Smooth muscle cell (in vitro differentiated cells): ENCODE data around the gene C14orf119. TPM values are rescaled to one million over a fixed set of nuclear protein-coding genes. Genes with fewer than 3 reads are reported as not detected.

ENCODE experiments used
- DNase-seq: peaks from one replicate; lab custom pipeline; 2025; ENCODE audit not compliant: unreplicated experiment; lab: John Stamatoyannopoulos, UW
- H2AFZ ChIP-seq: fragments of 200-600 bp; sonication (generic); 2 replicates; pipeline ENCODE4 v1.6.0; 2016; ENCODE audit warnings: antibody characterized with exemption, low read depth, mild to moderate bottlenecking
- H3F3A ChIP-seq: fragments of 200-600 bp; sonication (generic); 2 replicates; pipeline ENCODE4 v1.6.0; 2017; ENCODE audit warnings: antibody characterized with exemption, low read depth
- H3K27ac ChIP-seq: fragments of 200-600 bp; sonication (generic); 2 replicates; pipeline ENCODE4 v1.5.1; 2016; ENCODE audit warnings: low read depth, mild to moderate bottlenecking
- H3K27me3 ChIP-seq: fragments of 200-600 bp; sonication (generic); 2 replicates; pipeline ENCODE4 v1.6.1; 2016; ENCODE audit warnings: low read depth, mild to moderate bottlenecking
- H3K36me3 ChIP-seq: fragments of 200-600 bp; sonication (generic); 2 replicates; pipeline ENCODE4 v1.5.1; 2016; ENCODE audit warnings: low read depth
- H3K4me1 ChIP-seq: fragments of 200-600 bp; sonication (generic); 2 replicates; pipeline ENCODE4 v1.5.1; 2016; ENCODE audit warnings: low read depth
- H3K4me2 ChIP-seq: fragments of 200-600 bp; sonication (generic); 2 replicates; pipeline ENCODE4 v1.6.0; 2016; ENCODE audit warnings: mild to moderate bottlenecking
- H3K4me3 ChIP-seq: fragments of 200-600 bp; sonication (generic); 2 replicates; pipeline ENCODE4 v1.5.1; 2016; ENCODE audit warnings: mild to moderate bottlenecking
- H3K79me2 ChIP-seq: fragments of 200-600 bp; sonication (generic); 2 replicates; pipeline ENCODE4 v1.6.0; 2016; ENCODE audit warnings: low read depth, mild to moderate bottlenecking
- H3K9ac ChIP-seq: fragments of 200-600 bp; sonication (generic); 2 replicates; pipeline ENCODE4 v1.6.0; 2016; ENCODE audit warnings: low read depth
- H3K9me3 ChIP-seq: fragments of 200-600 bp; sonication (generic); replicated peaks from 2 replicates; pipeline ENCODE4 v1.5.1; 2016; ENCODE audit warnings: low read depth
- H4K20me1 ChIP-seq: fragments of 200-600 bp; sonication (generic); 2 replicates; pipeline ENCODE4 v1.6.0; 2016; ENCODE audit warnings: low read depth
- CTCF ChIP-seq: fragments of 200-600 bp; sonication (generic); IDR thresholded peaks from 2 replicates; pipeline ENCODE4 v1.5.1; 2017; ENCODE audit warnings: borderline replicate concordance, mild to moderate bottlenecking, antibody characterized with exemption; ENCODE audit not compliant: insufficient read depth, poor library complexity, severe bottlenecking
- WGBS: methylation state at CpG from one replicate; pipeline ENCODE4 v1.1.7; 2016; ENCODE audit warnings: low lambda C conversion rate; 5-methylcytosine and 5-hydroxymethylcytosine counted together
- polyA plus RNA-seq: library from polyadenylated mRNA; unstranded; fragments of >200 nt; fragmentation: Nextera tagmentation; extraction: Ambion mirVana; gene quantifications from 2 replicates; pipeline ENCODE4 v1.2.1, GENCODE V29; 2016
- total RNA-seq: library from RNA; depleted of rRNA; stranded (reverse); fragments of >200 nt; gene quantifications from 2 replicates; pipeline ENCODE4 v1.2.3, GENCODE V29; 2014

C14orf119 gene
- total and polyA plus RNA-seq, 2 experiments from 2014 or later: 54.1 to 130 TPM

DNA sequence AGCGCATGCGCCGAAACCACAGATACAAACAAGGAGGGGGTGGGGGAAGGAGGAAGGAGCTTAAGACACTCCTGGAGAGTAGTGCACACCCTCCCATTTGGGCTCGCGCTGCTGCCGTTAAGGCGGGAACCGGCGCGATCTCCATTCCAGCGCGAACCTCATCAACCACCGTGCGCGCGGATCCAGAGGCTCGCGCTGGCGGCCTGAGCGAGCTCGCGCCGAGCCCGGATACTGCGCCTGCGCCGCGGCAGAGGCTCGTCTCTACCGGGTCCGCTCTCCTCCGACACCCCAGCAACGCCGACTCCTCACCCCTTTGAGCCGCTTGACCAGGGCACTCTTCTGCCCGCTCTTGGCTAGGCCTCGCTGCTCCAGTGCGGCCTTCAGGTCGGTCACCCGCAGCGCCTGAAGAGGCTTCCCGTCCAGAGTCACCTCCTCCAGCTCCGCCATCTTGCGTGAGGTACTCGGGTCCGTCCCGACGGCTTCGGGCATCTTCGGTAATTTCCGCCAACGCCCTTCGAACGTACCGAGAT is 574 bp upstream of the C14orf119 start, which contains the start of gene ACIN1:
TSS of gene ACIN1 (minus strand) at position 471 of the 530 bp plus-strand sequence. CDS start at position 447, 24 bp downstream.
- peaks cover 10% of the 10 kb centered on the region for H3K36me3 ChIP-seq
- no peaks in the 10 kb centered on the region for H3F3A ChIP-seq
- no peaks in the 10 kb centered on the region for H3K9me3 ChIP-seq
- H4K20me1 ChIP-seq: peaks cover 68% of the 10 kb centered on the region
- peak within 1 kb of the TSS; percentile 90 for H3K4me2 ChIP-seq
- peaks cover 72% of the 10 kb centered on the region for H3K79me2 ChIP-seq
- peak within 1 kb of the TSS; percentile 98 for H3K9ac ChIP-seq
- no peak for TF ChIP-seq CTCF
- H3K27ac ChIP-seq: peak within 1 kb of the TSS; percentile 96
- H3K4me3 ChIP-seq: peak within 1 kb of the TSS; percentile 82
- H2AFZ ChIP-seq: peak within 1 kb of the TSS; percentile 87
- under 1% methylated on average over 48 of the region's 55 CpGs for WGBS
- H3K27me3 ChIP-seq: no peaks in the 10 kb centered on the region
- H3K4me1 ChIP-seq: peaks cover 14% of the 10 kb centered on the region
- no peak for DNase-seq

GRCh38 chr14:23097786-23098185 is 2.5 kb downstream of the C14orf119 start:
- no peak overlapping the region for H2AFZ ChIP-seq
- peaks cover 49% of the 10 kb centered on the region for H3K79me2 ChIP-seq
- H3K4me1 ChIP-seq: peaks cover 12% of the 10 kb centered on the region
- WGBS: 94% methylated on average over 7 of the region's 7 CpGs
- H3K4me2 ChIP-seq: no peak overlapping the region
- peaks cover 5% of the 10 kb centered on the region for H3K36me3 ChIP-seq
- TF ChIP-seq CTCF: no peak
- H3F3A ChIP-seq: no peaks in the 10 kb centered on the region
- no peaks in the 10 kb centered on the region for H3K9me3 ChIP-seq
- H3K9ac ChIP-seq: no peak overlapping the region
- H3K27me3 ChIP-seq: no peaks in the 10 kb centered on the region
- H4K20me1 ChIP-seq: peaks cover 46% of the 10 kb centered on the region
- H3K4me3 ChIP-seq: no peak overlapping the region
- H3K27ac ChIP-seq: no peak overlapping the region
- no peak for DNase-seq

GRCh38 chr14:23099212-23099861 is 4.0 kb downstream of the C14orf119 start:
- Histone ChIP-seq H3K4me3 (no peak overlapping the region), H3K4me1 (no peaks in the 10 kb centered on the region), H3K4me2 (no peak overlapping the region), H3K36me3 (peaks cover 5% of the 10 kb centered on the region), H3K27me3 (no peaks in the 10 kb centered on the region), H3K9me3 (no peaks in the 10 kb centered on the region), H3K27ac (no peak overlapping the region), H2AFZ (no peak overlapping the region), H3K79me2 (peaks cover 33% of the 10 kb centered on the region), H3F3A (no peaks in the 10 kb centered on the region), H3K9ac (no peak overlapping the region), H4K20me1 (peaks cover 30% of the 10 kb centered on the region)
- WGBS: 97% methylated on average over 10 of the region's 10 CpGs
- DNase-seq: no peak
- no peak for TF ChIP-seq CTCF
